ENCODE results near the gene PMAIP1. TPM values are rescaled to one million over a fixed set of nuclear protein-coding genes. Genes with fewer than 3 reads are reported as not detected.
A peak's percentile ranks its signal among the peaks of the same experiment; 100 is the strongest.

PMAIP1 gene
- total RNA-seq, 2 donors from 2014 or later, result 0.50 TPM

DNA sequence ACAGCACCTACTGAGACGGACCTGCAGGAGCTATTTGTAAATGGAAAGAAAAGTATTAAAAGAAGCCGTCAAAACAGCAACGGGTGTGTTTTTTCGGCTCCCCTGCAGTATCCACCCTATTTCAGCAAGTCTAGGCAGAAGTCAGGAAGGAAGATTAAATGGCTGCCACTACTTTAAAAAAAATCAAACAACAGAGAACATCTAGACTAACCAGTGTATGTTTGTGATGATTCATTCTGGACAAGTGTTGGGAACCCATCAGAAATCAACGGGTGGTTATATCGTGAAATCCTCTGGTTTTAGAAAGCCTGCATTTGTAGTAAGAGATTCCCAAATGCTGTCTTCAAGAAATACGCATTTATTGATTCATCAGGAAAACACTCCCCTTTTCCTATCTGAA is 9.0 kb downstream of the PMAIP1 start:
- DNase-seq (no peak), ATAC-seq (no peak)
- intact Hi-C loops (cut with DNase I), result no loop called here

DNA sequence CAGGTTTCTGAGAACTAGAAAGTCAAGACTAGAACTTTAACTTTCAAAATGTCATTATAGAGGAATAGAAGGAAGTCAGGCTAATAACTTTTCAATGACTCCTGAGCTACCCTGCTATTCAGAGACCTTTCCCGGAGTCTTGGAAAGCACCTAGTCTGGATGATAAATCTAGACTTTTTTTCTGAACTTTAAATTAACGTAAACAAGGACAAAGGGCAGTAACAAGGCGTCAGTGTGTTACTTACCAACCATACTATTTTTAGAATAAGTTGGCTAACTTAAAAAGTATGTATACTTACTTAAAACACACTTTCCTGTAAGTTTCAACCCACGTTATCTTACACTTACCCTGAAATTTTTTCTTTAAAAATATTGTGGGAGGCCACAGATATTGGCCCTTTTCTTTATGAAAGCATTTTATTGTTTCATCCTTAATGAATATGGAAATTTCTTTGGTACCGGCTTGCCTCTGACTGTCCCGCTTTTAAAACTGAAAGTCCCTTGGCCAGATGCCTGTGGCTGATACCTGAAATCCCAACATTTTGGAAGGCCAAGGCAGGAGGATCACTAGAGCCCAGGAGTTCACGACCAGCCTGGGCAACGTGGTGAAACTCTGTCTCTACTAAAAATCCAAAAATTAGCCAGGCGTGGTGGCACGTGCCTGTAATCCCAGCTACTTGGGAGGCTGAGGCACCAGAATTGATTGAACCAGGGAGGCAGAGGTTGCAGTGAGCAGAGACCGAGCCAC is 9.7 kb downstream of the PMAIP1 start:
- ATAC-seq (no peak), DNase-seq (no peak)
- intact Hi-C loops (cut with DNase I), result no loop called here

DNA sequence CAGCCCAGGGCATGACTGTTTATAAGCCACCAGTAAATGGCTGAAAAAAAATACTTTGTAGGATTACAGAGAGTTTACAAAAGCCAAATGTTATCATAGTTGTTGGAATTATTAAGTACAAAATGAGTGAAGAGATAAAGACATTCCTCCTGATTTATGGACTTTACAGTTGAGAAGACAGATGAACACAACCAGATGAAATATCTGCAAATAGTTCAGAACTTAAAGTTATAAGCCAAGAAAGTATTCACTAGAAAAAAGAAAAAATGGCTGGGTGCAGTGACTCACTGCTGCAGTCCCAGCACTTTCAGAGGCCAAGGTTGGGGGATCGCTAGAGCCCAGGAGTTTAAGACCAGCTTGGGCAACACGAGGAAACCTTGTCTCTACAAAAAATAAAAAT is 11.2 kb downstream of the PMAIP1 start:
- ATAC-seq (peak in 1 of 2 donors; percentile 67), DNase-seq (no peak)
- intact Hi-C loops (cut with DNase I), result no loop called here

DNA sequence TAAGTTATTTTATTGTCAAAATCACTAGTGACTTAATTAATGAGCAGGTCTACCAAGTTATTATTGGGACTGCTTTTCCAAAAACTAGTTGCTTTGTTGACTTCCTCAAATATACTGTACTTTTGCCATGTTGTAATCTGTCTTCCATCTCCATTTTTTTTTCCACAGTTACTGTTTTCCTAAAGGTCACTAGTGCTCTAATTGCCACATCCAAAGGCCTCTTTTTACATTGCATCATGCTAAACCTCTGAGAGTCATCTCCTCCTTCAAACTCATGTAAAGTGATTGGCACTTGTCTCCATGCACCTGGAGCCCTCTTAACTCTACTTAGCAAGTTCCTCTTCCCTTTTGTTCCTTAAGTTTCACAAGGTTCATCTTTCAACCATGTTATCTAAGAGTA is 11.8 kb downstream of the PMAIP1 start:
- ATAC-seq (no peak), DNase-seq (no peak)
- intact Hi-C loops (cut with DNase I), result no loop called here

DNA sequence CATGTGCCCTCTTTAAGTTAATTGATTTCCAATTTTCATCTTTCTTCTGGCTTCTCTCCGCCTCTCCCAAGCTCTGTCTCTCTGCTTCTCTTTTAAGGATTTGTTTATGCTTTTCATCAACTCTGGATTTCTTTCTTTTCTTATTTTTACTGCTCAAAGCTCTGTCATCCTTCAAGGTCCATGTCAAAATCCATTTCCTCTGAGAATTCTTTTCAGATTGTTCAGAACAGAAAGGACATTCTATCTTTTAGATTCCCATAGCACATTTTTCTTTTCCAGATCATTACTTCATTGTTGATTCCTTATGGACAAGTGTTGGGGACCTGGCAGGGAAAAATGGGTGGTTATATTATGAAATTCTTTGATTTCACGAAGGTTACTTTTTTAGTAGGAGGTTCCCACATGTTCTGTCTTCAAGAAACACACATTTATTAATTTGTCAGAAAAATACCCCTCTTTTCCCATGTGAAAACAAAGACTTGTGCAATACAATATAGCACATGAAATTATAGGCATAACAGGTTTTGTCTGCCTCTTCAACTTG is 12.3 kb downstream of the PMAIP1 start:
- DNase-seq, result no peak
- no peak for ATAC-seq
- intact Hi-C loops (cut with DNase I), result no loop called here

DNA sequence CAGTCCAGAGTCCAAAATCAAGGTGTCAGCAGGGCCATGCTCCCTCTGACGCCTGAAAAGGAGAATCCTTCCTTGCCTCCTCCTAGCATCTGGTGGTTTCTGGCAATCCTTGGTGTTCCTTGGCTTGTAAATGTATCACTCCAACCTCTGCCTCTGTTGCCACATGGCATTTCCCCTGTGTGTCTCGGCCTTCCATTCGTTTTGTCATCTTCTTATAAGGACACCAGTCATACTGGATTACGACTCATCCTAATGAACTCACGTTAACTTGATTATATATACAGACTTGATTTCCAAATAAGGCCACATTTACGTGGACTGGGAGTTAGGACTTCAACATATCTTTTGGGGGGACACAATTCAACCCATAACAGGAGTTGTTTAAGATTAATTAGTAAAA is 15.8 kb downstream of the PMAIP1 start:
- DNase-seq, result no peak
- ATAC-seq, result no peak
- intact Hi-C loops (cut with DNase I), result no loop called here

DNA sequence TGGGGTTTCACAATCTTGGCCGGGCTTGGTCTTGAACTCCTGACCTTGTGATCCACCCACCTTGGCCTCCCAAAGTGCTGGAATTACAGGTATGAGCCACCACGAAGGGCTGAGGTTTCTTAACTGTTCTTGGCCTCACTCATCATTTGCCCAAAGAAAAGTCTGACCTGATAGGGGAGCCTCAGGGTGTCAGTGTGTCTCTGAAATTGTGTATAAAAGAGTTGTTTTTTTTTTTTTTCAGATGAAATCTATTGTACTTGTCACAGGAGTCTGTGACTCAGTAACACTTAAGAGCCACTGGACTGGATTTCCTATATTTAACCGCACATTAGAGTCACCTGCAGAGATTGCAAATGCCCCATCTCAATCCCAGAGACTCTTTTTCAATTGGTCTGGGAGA is 16.9 kb downstream of the PMAIP1 start:
- no peak for DNase-seq
- intact Hi-C loops (cut with DNase I), result no loop called here
- no peak for ATAC-seq

DNA sequence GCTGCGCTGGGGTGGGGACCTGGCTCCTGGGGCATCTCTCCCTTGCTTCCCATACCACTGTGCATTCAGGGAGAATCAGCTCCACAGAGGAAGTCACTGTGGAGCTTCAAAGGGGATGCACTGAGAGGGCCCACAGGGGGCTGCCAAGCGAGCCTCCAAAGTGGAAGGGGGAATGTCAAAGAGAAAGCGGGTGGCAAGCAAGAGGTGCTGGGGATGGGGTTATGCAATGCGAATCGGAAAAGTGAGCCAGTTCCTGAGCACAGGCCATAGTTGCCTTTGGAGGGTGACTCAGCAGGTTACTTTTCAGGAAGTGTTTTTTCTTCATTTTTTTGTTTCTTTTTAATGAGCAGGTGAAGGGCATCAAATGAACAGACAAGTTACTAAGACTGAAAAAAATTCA is 17.6 kb downstream of the PMAIP1 start:
- DNase-seq (no peak), ATAC-seq (peak in 1 of 2 donors; percentile 41)
- intact Hi-C loops (cut with DNase I), result no loop called here

DNA sequence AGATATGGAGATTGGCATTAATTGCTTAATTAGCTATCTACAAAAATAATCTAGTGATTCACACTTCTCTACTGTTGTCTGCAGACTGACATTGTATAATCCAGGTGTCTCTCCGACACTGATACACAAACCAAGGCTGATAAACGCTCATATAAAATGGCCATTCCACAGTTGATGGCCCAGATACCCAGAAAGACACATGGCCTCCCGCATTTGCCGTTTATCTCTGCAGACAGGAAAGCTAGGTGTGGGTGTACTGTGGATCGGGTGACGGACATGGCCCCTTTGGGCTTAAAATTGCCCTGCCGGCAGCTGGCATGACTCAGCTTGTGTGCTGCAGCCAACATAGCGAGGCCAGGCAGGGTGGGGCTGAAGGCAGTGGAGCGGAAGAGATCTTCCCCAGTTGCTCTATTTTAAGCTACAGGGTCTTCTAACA is 18.5 kb downstream of the PMAIP1 start:
- DNase-seq, result peak; percentile 40
- ATAC-seq, result peak; percentile 82 to 95
- intact Hi-C loops (cut with DNase I), result no loop called here

DNA sequence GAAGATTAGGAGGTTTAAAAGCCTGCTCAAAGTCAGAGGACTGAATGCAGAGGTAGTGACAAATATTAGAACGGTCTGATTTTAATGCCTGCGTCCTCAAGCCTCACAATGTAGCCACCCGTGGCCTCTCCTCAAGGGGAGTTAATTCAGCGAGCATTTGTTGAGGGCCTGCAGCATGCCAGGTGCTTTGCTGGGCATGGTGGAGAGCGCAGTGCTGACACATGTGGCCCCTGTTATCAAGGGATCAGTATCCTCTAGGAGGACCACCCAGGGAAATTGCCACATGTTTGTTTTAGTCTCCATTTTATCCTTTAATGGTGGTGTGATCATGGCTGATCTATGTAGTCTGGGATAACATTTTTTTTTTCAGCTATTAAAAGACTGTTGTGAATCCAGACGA is 19.2 kb downstream of the PMAIP1 start:
- intact Hi-C loops (cut with DNase I), result no loop called here
- no peak for ATAC-seq
- no peak for DNase-seq

DNA sequence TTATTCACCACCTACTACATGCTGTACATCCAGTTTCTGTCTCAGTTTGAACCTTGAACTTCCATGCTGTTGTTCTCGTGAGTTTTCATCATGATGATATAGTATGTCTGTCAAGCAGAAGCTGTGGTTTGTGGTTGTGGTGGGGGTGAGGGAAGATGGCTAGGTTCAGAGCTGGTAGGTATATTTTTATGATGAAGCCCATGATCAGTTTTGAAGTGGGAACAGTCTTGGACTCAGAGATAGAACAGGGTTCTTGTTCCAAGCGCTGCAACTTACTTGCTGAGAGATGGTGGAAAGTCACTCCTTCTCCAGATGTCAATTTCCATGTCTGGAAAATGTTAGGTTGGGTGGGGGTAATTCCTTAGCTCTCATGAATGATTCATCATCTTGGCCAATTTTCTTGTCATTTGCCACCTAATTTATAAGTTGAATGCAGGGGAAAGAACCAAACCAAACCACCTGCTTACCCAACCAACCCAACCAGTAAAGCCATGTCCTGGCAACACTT is 21.6 kb downstream of the PMAIP1 start:
- DNase-seq (no peak), ATAC-seq (no peak)
- intact Hi-C loops (cut with DNase I), result no loop called here

DNA sequence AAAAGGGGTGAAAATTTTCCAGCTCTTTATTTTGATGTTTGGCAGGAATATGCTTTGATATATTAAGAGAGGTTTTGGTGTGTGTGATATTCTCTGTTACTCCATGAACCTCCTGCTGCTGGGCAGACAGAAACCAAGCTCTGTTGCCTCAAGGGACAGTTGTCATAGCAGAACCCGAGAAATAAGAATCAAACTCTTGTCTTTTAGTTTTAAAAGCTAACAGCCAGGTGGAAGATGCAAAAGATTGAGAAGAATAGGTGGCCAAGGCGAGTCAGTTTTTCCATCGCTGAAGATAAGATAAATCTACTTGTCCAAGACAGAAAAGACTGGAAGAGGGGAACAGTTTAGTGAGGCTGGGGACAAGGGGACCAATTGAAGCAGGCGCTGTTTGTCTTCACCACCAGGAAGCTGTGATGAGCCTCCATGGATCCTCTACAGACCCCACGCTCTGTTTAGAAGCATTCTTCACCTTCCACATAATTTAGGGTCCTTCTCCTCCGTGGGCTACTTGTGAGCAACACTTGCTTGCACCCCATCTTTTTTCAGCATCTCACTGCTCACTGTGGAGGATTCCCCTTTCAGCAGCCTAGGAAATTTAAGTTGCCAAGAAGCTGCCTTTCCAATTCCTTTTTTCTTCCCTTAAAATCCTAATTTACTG is 23.9 kb downstream of the PMAIP1 start:
- intact Hi-C loops (cut with DNase I), result no loop called here
- ATAC-seq (no peak), DNase-seq (no peak)

DNA sequence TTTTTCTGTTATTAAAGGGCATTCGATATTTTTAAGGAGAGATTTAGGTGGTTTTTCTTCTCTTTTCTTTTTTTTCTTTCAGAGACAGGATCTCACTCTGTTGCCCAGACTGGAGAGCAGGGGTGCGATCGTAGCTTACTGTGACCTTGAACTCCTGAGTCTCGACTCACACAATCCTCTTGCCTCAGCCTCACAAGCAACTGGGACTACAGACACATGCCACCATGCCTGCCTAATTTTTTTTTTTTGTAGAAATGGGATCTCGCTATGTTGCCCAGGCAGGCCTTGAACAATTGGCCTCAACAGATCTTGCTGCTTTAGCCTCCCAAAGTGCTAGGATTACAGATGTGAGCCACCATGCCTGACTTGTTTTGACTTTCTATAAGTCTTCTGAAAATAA is 26.3 kb downstream of the PMAIP1 start:
- DNase-seq (no peak), ATAC-seq (no peak)
- intact Hi-C loops (cut with DNase I), result no loop called here

DNA sequence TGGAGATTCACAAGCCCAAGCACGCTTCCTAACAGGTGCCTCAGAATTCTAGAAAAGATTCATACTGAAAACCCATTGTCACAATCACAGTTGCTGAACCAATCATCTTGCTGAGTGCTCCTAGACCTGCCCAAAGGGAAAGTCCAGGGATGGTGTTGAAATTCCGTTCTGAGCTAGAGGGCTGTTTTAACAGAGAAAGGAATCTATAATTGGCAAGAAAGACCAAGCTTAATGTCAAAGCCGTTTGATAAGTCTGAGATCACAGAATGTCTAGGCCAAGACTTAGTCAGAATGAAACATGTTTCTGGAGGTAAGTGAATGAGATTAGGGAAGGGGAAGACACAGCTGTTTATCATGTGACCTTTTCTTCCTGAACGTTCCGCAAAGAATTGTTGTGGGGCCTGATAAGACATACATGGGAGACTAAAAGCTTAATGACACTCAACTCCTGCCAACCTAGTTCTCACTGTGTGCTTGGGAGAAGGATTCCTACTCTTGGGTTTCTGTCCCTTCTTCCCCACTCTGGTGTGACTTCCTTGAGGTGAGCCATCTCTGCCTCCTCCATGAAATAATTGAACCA is 27.5 kb downstream of the PMAIP1 start:
- intact Hi-C loops (cut with DNase I), result no loop called here
- DNase-seq (no peak), ATAC-seq (peak; percentile 19 to 69)

DNA sequence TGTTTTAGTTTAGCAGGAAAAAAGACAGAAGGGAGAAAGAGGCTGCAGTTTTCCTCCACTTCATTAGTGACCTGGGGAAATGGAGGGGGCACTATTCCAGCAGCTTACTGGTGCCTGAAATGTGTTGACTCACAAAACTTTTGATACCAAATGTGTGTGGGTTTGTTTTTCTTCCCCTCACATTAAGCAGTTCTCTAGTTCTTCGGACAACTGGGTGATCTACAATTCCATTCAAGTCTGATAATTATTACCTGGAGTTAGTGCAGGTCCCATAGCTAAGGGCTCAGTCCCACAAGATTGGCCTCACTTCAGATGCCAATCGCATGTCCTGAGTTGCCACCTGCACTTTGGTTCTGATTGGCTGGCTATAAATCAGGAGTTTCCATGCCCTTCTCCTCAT is 28.4 kb downstream of the PMAIP1 start:
- DNase-seq (no peak), ATAC-seq (no peak)
- intact Hi-C loops (cut with DNase I), result no loop called here

DNA sequence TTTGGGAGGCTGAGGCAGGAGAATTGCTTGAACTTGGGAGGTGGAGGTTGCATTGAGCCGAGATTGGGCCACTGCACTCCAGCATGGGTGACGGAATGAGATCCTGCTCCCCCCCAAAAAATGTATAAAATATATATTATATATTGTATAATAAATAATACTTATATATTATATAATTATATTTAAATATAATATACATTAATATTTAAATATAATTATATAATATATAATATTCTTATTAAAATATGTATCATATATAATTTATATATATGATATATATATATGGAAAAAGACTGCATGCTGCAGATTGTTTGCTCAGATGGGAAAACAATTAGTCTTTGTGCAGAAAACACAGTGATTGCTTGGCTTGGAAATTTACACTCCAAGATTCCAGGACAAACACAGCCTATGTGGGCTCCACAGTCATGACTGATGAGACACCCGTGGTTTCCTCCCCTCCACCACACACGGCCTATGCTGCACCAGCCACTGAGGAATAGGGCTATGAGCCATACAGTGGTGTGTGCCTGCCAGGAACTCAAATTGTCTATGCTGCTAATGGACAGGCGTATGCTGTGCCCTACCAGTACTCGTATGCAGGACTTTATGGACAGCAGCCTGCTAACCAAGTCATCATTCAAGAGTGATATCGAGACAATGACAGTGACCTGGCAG is 30.0 kb downstream of the PMAIP1 start:
- no peak for DNase-seq
- ATAC-seq, result no peak
- intact Hi-C loops (cut with DNase I), result no loop called here

DNA sequence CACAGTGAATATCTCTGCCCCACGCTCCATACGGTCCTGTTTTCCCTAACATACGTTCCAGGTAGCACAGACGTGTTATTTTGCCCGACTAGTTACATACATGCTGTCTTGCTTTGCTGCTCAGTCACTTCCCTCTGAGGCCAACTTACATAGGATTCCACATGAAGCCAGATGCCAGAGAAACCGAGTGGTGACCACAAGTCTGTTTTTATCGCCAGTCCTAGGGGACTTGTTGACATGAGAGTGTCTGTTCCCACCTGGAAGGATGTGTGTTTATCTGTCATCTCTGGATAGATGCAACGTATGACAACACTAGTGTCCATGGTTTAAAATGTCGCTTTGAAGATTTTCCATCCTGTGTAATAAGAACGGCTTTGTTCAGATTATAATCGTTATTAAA is 32.6 kb downstream of the PMAIP1 start:
- intact Hi-C loops (cut with DNase I), result no loop called here
- ATAC-seq (no peak), DNase-seq (no peak)

DNA sequence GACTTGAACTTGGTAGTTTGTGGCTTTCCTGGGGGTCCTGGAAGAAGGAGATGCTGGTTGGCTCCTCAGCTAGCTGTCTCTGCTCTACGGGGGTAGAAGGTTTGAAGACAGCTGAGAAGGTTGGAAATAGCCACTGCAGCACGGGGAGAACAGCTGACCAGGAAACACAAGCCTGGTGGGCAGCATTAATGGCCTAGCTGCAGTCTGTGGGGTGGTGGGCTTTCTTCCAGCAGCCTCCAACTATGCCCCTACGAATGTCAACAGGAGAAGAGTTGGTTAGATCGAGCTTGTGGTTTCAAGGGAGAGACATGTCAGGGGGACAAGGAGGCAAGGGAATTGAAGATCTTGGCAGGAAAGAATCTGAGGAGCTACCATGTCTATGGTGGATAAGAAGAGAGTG is 38.9 kb downstream of the PMAIP1 start:
- ATAC-seq (no peak), DNase-seq (no peak)
- intact Hi-C loops (cut with DNase I), result no loop called here

DNA sequence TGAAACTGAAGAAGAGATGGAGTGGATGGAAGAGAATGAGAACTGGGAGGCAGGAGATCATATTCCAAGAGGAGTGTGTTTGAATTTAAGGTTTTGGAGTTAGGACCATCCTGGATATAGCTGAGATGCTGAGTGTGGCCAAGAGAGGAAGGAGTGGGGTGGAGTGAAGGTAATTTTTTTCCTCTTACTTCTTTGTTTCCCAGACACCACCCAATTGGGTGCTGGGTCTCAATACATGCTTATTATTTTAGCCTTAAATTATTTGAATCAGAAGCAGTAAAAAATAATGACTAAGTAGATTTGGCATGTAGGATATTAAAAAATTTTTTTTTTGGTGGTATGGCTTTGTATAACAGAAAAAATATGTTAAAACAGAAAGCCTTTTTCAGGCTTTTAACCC is 39.3 kb downstream of the PMAIP1 start:
- no peak for ATAC-seq
- intact Hi-C loops (cut with DNase I), result no loop called here
- DNase-seq, result no peak

DNA sequence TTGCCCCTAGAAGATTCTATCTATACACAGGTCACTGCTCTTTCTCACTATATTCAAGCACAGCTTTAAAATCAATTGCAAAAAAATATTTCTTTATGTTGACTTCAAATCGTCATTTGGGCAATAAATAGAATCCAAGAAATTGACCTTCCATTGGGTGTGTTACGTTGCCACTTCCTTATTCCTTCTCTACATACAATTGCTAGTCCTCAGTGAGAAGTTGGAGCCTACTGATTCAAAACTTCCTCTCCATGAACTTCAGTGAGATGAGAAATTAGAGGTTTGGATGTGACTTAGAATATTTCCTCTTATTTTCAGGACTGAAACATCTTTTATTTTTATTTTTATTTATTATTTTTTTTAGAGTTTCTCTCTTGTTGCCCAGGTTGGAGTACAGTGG is 40.3 kb downstream of the PMAIP1 start:
- no peak for ATAC-seq
- intact Hi-C loops (cut with DNase I), result no loop called here
- DNase-seq, result no peak
